Right hindlimb (tissue), 1 donor: ENCODE measurements around the gene NUP58.

Experiments
- DNase-seq: peaks from one replicate; pipeline ENCODE4 v3.0.0-alpha.2; 2018

The NUP58 gene

DNA sequence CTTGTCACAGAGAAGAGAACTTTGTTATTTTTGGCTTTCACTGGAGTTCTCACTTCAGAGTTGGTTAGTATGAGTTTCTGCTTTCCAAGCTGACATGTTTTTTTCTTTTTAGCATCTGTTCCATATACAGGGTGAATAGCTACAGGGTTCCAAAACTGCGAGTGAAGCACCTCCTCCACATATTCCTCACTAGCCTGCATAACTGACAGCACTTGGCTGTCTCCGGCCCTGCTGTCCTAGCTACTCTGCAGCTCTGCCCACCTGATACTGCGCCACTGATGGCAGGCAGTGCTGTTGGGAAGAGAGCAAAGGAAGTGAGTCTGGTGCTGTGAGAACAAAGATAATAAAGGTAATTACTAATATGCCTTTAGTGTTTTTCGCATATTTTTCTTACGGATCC is 77.1 kb downstream of the NUP58 start:
- no peak for DNase-seq

DNA sequence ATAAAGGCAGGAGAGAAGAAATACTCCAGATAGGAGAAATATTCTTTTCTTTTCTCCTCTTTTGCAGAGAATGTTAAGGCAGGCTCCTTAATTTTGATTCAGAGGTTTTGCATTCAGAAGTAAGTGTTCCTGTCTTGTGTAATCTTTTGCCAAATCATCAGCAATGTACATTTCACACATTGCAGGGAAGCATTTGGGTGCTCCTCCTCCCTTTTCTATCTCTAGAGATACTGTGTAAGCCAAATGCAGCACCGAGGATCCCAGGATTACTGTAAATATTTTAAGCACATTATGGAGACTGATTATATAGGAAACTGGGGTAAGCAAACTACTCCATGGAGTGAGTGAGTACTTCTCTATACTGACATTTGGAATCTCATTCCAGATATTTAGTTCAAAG is 77.6 kb downstream of the NUP58 start:
- DNase-seq, result no peak

DNA sequence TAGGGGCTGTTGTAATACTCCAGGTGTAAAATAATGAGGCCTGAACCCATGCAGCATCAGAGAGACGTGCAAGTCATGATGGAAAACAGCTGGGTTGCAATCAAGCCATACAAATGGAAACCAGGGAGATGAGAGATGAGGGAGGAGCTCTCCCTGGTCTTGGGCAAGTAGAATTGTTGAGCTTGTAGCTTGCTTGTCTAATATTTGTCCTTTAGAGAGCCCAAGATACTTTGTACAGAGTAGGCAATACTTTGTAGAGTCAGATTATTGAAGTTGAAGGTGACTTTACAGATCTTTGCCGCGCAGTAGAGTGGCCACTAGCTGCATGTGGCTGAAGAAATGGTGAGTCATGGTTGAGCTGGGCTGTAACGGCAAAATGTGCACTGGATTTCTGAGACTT is 78.7 kb downstream of the NUP58 start:
- DNase-seq, result no peak

DNA sequence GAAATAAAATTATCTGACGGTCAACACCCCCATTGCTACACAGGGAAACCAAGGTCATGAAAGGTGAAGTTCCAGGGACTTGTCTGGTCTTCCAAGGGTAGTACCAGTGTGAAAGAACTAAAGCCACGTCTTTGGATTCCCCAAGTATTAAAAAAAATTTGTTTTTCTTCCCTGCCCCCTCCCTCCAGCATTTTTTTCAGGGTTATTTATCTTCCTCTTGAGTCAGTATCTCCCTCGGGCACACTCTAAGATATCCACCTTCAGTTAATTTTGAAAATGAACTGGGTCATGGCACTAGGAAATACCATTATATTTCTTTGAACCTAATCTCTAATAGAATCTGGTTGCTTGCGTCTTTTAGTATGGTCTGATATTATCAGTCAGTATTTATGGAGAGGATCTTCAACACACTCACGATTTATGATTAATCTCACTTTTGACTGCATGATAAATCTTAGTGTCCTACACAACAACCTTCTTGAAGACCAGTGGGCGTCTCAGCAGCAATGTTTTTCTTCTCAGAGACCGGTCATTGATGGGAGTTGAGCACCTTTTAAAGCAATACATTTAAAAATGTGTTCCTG is 79.4 kb downstream of the NUP58 start:
- no peak for DNase-seq

DNA sequence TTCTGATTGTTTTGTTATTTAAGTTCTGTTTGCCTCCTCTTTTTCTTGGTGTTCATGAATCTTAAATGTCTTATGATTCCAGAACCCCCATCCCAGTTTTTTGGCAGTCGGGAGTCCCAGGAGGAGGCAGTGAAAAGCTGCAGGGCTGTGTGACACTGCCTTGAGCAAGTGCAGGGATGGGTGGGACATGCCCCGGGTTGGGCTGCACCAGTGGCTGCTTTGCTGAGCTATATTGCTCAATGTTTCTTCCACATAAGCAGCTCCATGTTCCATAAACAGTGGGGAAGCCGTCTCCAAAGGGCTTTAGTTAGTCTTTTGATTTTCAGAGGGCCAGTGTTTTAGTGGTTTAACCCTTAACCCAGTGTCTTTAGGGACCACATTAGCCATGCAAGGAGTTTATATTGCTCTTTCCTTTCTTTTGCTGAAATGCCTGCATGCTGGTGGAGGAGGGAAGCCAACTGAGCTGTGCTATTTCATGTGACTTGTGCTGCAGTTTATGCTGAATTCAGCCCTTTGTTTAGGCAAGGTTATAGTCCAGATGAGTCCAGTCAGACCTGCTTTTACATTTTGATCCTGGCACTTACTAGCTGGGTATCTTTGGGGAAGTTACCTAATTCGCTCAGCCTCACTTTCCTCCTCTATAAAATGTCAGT is 83.5 kb downstream of the NUP58 start:
- no peak for DNase-seq

DNA sequence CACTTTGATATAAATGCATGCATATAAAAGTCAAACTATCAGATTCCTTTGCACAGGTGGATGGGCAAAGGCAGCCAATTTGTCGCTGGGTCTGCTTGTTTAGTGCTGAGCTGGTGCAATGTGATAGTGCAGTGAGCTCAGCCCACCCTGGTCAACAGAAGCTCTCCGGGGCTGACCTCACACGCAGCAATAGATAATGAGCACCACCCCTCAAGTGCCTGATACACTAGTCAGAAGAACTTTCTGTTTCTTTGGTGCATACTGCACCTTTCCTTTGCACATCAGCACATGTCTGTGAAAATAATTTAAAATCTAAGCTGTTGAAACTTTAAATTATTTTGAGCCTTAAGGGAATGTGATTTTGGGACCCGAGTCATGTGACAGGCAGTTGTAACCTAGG is 90.5 kb downstream of the NUP58 start:
- DNase-seq, result no peak
